T-helper 1 cell treated with Interleukin-12 subunit alpha and Interleukin-12 subunit beta and Interleukin-4 antibody, amounts not matched to agents 30 μg/mL and 1 μg/mL, for 36 hours (primary cell): Measurements from ENCODE around the gene MGST2.
A peak's percentile ranks its signal among the peaks of the same experiment; 100 is the strongest.
"Not testable (repeated sequence)": the region's sequence is repeated elsewhere in the genome, so short reads cannot be mapped to it uniquely, and the experiment has no call there.

Experiments
- H3K27ac Mint-ChIP-seq: one replicate; pipeline ENCODE4 v1.8.0; 2021; ENCODE audit warnings: mild to moderate bottlenecking, mixed read lengths
- H3K27me3 Mint-ChIP-seq: one replicate; pipeline ENCODE4 v1.8.0; 2021; ENCODE audit warnings: low read depth, mixed read lengths
- H3K36me3 Mint-ChIP-seq: one replicate; pipeline ENCODE4 v1.8.0; 2021; ENCODE audit warnings: low read depth, mixed read lengths
- H3K4me1 Mint-ChIP-seq: one replicate; pipeline ENCODE4 v1.8.0; 2021; ENCODE audit warnings: low read depth, mixed read lengths
- H3K4me3 Mint-ChIP-seq: one replicate; pipeline ENCODE4 v1.8.0; 2021; ENCODE audit warnings: mild to moderate bottlenecking, moderate library complexity, mixed read lengths
- H3K9me3 Mint-ChIP-seq: one replicate; pipeline ENCODE4 v1.8.0; 2021; ENCODE audit warnings: mixed read lengths

Gene MGST2

DNA sequence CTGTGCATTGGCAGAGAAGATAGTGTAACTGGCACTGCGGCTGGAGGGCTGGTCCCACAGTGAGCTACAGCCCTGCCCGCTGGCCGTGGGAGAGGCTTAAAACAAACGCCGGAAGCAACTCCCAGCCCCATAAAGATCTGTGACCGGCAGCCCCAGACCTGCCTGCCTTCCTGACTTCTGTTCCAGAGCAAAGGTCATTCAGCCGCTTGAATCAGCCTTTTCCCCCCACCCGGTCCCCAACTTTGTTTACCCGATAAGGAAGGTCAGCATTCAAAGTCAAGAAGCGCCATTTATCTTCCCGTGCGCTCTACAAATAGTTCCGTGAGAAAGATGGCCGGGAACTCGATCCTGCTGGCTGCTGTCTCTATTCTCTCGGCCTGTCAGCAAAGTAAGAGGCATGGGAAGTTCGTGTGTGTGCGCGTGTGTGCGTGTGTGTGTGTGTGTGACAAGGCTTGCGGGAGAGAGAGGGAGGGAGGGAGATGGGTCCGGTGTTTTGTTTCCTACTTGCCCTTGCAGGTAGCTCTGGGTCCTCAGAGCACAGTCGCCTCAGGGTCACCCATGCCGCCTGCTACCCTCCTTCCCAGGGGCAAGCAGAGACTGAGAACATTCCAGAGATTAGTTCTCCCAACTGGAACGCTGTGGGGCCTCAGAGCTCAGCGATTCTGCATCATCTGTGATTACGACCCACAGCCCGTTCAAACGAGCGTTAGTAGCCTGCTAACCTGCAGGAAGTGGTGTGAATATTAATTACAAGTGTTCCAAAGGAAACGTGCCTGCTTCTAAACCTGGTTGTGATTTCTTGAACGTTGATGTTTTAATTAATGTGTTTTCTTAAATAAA, at the start of gene MGST2:
TSS of gene MGST2 (plus strand) at position 130 of the 840 bp plus-strand sequence. CDS start at position 331, 201 bp downstream.
- H3K4me3 Mint-ChIP-seq, result peak within 1 kb of the TSS; percentile 93
- no peaks in the 10 kb centered on the region for H3K9me3 Mint-ChIP-seq
- peak within 1 kb of the TSS; percentile 96 for H3K27ac Mint-ChIP-seq
- no peaks in the 10 kb centered on the region for H3K27me3 Mint-ChIP-seq
- peaks cover 3% of the 10 kb centered on the region for H3K36me3 Mint-ChIP-seq
- peaks cover 35% of the 10 kb centered on the region for H3K4me1 Mint-ChIP-seq

DNA sequence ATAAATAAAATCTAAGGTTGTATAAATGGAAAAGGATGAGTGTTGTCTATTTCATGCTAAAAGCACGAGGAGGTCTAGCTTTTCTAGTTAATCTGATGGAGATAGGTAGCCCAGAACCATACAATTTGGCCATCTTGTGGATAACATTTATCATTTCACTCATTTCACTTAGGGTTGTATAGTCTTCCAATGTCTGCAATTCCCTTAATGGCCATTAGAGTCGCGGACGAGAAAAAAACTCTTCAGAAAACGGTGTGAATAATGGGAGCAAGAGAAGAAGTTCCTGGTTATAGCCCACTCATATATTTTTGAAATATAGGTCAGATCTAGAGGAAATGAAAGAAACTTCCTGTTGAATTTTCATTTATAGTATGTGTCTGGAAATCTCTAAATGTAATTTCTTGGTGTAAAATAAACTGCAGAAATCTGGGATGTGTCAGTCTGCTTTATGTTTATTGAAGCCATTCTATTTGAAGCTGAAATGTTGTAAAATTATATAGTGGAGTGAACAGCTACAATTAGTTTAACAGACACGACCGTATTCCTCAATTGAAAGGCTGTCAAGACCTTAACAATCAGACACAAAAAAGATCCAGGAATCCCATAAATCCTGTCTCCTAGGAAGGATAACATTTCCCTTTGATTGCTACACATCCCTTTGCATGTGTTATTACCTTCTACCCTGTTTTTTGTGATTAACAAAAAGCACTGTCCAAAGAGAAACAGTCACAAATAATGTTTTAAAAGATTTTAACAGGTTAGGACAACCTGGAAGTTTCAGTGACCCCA, 47.7 kb upstream of the MGST2 start:
- H3K4me1 Mint-ChIP-seq, result peaks cover 1% of the 10 kb centered on the region
- no peaks in the 10 kb centered on the region for H3K36me3 Mint-ChIP-seq
- no peak overlapping the region for H3K27ac Mint-ChIP-seq
- peaks cover 10% of the 10 kb centered on the region for H3K27me3 Mint-ChIP-seq
- H3K9me3 Mint-ChIP-seq, result no peaks in the 10 kb centered on the region
- no peak overlapping the region for H3K4me3 Mint-ChIP-seq

DNA sequence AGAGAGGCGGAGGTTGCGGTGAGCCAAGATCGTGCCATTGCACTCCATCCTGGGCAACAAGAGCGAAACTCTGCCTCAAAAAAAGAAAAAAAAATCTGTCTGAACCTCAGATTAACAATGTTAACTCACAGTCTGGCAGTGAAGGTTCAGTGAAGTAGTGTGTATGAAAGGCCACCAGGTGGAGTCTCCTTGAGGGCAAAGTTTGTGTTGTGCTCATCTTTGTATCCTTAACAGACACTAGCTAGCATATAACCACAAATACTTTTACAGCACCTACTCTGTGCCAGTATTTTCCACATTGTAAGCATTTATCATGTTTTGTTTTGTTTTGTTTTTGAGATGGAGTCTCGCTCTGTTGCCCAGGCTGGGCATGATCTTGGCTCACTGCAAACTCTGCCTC, 46.0 kb upstream of the MGST2 start:
- H3K4me1 Mint-ChIP-seq, result peaks cover 1% of the 10 kb centered on the region
- peaks cover 18% of the 10 kb centered on the region for H3K27me3 Mint-ChIP-seq
- no peak overlapping the region for H3K4me3 Mint-ChIP-seq
- no peak overlapping the region for H3K27ac Mint-ChIP-seq
- H3K36me3 Mint-ChIP-seq, result no peaks in the 10 kb centered on the region
- no peaks in the 10 kb centered on the region for H3K9me3 Mint-ChIP-seq

DNA sequence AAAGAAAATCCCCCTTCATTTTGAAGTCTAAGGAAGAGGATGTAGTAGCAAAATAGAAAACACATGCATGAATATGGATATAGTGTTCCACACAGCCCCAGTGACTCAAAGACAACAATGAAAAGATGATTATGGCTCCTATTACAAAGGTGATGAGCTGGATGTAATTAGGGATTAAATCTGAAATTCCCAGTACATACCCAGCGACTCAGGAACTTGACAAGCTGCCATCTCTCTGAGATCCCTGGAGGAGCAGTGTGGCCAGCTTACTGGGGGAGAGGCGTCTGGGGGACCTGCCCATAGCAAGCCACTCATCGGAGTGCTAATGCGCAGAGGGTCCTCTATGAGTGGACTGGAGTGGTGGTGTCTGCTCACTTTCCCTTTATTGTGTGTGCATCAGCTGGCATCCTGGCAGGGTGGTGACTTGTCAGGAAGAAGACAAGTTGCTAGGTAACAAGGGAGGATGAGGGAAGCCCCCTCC, 42.7 kb upstream of the MGST2 start:
- Mint-ChIP-seq H3K4me1 (no peaks in the 10 kb centered on the region), H3K4me3 (no peak overlapping the region), H3K9me3 (no peaks in the 10 kb centered on the region)

DNA sequence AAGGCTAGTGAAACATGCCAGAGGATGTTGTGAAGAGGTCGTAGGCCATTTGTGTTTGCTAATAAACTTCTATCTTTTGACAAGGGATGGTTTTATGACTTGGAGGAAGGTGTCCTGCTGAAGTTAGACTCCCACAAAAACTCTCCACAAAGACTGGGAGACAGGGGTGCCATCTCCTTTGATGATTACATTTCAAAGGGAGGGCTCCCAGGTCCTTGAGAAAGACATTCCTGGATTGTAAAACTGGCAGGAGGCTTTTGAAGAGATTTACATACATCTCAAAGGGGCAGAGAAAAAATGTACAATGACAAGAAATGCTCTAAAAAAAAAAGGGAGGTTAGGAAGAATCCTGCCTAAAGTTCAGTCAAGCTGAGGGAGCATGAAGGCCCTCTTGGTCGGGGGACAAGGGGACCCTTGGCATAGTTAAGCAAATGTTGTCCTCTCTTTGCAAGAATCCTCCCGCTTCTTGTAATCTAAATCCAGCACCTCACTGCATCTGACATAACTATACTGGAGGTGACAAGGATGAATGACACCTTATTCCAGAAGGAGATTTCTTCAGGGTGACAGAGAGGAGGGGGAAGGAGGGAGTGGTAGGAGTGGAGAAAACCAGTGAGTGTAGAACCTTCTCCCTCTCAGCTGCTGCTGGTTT, 41.1 kb upstream of the MGST2 start:
- H3K9me3 Mint-ChIP-seq, result no peaks in the 10 kb centered on the region
- no peaks in the 10 kb centered on the region for H3K4me1 Mint-ChIP-seq
- no peaks in the 10 kb centered on the region for H3K36me3 Mint-ChIP-seq
- no peak overlapping the region for H3K27ac Mint-ChIP-seq
- no peak overlapping the region for H3K4me3 Mint-ChIP-seq
- H3K27me3 Mint-ChIP-seq, result peaks cover 22% of the 10 kb centered on the region

More for the DNA sequence above, 42.7 kb upstream of the MGST2 start:
- Mint-ChIP-seq H3K27ac (no peak overlapping the region), H3K36me3 (no peaks in the 10 kb centered on the region), H3K27me3 (peaks cover 17% of the 10 kb centered on the region)

DNA sequence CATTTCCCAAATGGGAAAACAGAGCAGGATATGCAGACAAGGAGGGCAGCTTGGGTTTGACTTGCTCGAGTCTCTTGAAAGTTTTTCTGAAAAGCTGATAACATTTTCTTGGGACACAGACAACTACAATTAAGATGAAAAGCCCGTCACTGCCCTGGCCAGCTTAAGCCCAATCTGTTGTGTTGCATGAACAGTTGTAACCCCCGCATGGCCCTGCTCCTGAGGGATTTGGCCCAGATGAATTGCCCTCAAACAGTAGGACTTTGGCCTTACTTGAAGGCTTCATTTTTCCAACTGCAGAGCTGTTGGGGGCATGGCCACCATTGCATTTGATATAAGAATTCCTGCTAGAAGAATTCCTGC, 40.5 kb upstream of the MGST2 start:
- no peaks in the 10 kb centered on the region for H3K9me3 Mint-ChIP-seq
- H3K27me3 Mint-ChIP-seq, result peaks cover 24% of the 10 kb centered on the region
- no peak overlapping the region for H3K4me3 Mint-ChIP-seq
- H3K4me1 Mint-ChIP-seq, result no peaks in the 10 kb centered on the region
- H3K27ac Mint-ChIP-seq, result no peak overlapping the region
- H3K36me3 Mint-ChIP-seq, result no peaks in the 10 kb centered on the region

DNA sequence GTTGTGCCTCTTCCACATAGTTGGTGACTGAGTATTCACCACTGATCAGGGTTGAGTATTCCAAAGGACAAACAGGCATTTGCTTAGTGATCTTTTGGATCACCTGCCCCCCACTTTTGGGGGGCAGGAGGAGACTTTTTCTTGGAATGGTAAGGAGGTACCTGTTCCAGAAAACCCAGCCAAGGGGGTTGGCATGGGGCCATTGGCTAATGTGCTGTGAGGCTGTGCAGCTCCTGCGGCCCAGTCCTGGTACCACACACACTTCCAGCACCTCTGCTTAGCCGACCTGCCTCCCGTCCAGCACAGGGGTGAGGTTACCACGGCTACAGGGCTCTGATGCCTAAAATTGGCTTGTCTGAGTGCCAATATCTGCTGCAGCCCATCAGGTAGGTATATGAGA, 40.1 kb upstream of the MGST2 start:
- H3K4me1 Mint-ChIP-seq, result no peaks in the 10 kb centered on the region
- H3K36me3 Mint-ChIP-seq, result no peaks in the 10 kb centered on the region
- H3K4me3 Mint-ChIP-seq, result no peak overlapping the region
- H3K27ac Mint-ChIP-seq, result no peak overlapping the region
- peaks cover 28% of the 10 kb centered on the region for H3K27me3 Mint-ChIP-seq
- H3K9me3 Mint-ChIP-seq, result no peaks in the 10 kb centered on the region

DNA sequence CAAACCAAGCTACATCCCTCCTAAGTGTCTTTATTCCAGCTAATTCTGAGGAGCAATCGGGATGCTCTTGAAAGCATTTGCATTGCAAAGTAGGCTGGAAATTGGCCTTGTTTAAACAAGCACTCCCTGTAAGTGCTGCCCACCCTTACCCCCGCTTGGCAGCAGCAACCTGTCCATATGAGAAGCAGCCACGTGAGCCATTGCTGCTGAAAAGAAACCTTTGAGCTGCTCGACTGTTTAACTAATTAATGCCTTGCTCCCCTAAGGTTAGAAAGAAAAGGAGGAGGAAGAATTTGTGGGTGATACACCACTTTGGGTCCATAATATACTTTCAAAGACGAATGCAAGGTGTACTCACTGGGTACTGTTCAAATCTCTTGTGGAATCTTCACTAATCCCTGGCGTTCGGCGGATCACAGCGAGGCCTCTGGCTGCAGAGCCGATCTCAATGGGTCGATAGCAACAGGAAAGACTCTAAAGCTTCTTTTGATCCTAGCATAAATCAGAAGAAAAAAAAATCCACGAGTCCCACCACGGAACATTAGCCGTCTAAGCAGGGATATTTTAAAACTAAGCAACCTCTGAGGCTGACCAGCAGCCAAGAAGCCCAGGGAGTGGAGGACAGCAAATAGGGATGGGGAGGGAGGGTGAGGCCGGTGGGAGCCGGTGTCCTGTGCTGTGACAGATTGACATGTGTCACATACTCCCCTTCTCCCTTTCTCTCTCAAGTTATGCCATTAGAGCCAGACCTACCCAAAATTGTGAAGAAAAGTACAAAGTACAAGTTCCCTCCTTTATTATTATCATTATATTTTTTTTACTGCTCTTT, 37.2 kb upstream of the MGST2 start:
- Mint-ChIP-seq H3K27ac (no peak overlapping the region), H3K27me3 (peaks cover 35% of the 10 kb centered on the region), H3K9me3 (no peaks in the 10 kb centered on the region), H3K4me1 (no peaks in the 10 kb centered on the region), H3K36me3 (no peaks in the 10 kb centered on the region), H3K4me3 (no peak overlapping the region)

DNA sequence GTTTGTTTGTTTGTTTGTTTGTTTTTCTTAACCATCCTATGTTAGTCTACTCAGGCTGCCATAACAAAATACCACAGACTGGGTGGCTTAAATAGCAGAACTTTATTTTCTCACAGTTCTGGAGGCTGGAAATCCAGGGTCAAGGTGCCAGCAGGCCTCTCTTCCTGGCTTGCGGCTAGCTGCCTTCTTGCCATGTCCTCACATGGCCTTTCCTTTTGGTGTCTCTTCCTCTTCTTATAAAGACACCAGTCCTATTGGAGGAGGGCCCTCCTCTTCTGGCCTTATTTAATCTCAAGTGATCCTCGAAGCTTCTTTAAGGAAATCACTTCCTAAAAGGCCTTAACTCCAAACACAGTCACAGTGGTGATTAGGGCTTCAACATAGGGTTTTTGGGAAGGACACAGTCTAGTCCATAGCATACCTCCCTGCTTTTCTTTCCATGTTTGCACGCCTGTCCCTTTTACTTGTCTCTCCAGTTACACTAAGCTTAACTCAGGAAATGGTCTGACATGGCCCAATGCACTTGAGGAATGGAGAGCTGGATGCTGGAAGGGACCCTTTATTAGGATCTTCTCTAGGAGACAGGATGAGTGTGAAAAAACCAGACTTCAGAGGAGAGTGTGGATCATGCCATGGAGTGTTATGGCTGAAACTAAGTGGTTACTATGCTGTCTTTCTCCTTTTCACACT, 36.0 kb upstream of the MGST2 start:
- no peaks in the 10 kb centered on the region for H3K4me1 Mint-ChIP-seq

DNA sequence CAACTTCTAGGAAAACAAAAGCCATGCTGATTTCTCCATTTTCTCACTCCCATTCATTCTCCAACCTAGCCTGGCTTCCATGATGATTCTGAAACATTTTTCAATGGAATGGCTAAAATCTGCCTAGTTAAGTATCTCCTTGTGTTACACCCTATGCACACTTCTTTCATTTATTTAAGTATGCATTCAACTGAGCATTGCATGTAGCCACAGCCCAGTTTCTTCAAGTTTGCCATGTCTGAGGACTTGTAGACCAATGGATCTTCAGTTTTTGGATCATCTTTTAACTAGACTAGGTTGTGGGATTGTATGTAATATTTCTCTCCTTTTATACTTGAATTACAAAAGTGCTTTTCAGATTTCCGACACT, 35.5 kb upstream of the MGST2 start:
- H3K4me1 Mint-ChIP-seq, result no peaks in the 10 kb centered on the region
- no peaks in the 10 kb centered on the region for H3K9me3 Mint-ChIP-seq
- no peaks in the 10 kb centered on the region for H3K36me3 Mint-ChIP-seq
- H3K4me3 Mint-ChIP-seq, result no peak overlapping the region
- no peak overlapping the region for H3K27ac Mint-ChIP-seq
- peaks cover 36% of the 10 kb centered on the region for H3K27me3 Mint-ChIP-seq

More for the DNA sequence above, 36.0 kb upstream of the MGST2 start:
- Mint-ChIP-seq H3K27ac (no peak overlapping the region), H3K27me3 (peaks cover 39% of the 10 kb centered on the region), H3K9me3 (no peaks in the 10 kb centered on the region), H3K36me3 (no peaks in the 10 kb centered on the region), H3K4me3 (no peak overlapping the region)

DNA sequence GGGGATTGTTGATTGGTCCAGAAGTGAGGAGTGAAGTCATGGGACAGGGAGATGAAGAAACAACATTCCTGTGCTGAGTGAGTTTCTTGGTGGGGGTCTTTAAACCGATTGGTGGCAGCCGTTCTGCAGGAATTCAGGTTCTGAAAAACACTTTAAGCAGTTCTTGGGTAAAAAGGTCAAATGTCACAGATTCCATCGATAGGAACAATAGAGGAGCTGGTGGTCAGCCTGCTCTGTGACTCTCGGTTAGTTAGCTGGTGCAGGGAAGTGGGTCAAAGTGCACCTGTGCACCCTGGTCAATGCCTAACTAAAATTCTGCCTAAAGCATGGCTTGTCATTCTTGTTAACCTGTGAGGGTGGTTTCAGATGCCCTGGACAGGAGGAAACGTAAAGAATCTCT, 34.6 kb upstream of the MGST2 start:
- Mint-ChIP-seq H3K4me1 (no peaks in the 10 kb centered on the region), H3K9me3 (no peaks in the 10 kb centered on the region), H3K27me3 (peaks cover 39% of the 10 kb centered on the region), H3K36me3 (no peaks in the 10 kb centered on the region), H3K4me3 (no peak overlapping the region), H3K27ac (no peak overlapping the region)

DNA sequence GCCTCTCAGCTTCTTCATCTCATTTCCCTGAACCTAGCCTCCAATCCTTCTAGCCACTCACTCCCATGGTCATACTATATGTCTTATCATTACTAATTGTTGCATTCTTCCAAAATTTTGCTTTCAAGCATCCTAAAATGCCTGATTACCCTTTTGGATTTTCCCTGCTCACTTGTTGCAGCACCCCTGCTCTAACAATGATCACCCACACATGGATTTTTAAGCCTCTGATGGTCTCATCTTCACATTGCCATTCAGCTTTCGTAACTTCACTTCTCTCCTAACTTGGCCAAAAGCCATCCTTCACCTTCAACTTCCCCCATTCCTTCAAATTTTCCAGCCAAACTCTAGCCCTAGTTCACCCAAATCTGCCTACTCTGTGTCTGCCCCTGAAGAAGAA, 33.8 kb upstream of the MGST2 start:
- Mint-ChIP-seq H3K9me3 (no peaks in the 10 kb centered on the region), H3K36me3 (no peaks in the 10 kb centered on the region), H3K4me3 (no peak overlapping the region), H3K27me3 (peaks cover 39% of the 10 kb centered on the region), H3K27ac (no peak overlapping the region), H3K4me1 (no peaks in the 10 kb centered on the region)

DNA sequence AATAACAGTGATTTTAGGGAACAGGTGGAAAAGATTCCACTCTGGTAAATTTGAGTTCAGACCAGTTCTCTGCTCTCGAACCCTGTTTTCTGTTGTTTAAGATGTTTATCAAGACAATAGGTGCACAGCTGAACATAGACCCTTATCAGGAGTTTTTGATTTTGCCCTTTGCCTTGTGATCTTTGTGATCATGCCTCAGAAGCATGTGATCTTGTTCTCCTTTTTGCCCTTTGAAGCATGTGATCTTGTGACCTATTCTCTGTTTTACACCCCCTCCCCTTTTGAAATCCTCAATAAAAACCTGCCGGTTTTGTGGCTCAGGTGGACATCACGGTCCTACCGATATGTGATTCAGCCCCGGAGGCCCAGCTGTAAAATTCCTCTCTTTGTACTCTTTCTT, 32.9 kb upstream of the MGST2 start:
- not testable (repeated sequence) for H3K9me3 Mint-ChIP-seq, H3K4me1 Mint-ChIP-seq, H3K27ac Mint-ChIP-seq, H3K4me3 Mint-ChIP-seq, H3K36me3 Mint-ChIP-seq
- H3K27me3 Mint-ChIP-seq, result peaks cover 39% of the 10 kb centered on the region
